K562 (cell line): ENCODE data around the gene PPP6R3. TPM values are rescaled to one million over a fixed set of nuclear protein-coding genes. Genes with fewer than 3 reads are reported as not detected.

ENCODE experiments used
- ATAC-seq: fragments of 200-7000 bp; cut with Tn5 transposase; 3 replicates; pipeline ENCODE4 v1.9.1; 2020; ENCODE audit warnings: moderate library complexity
- BruUV-seq: library from RNA; stranded (reverse); fragments of 400-500 nt; replicated peaks from 2 replicates; lab custom pipeline; 2021; lab: Mats Ljungman, UMichigan
- CTCF ChIA-PET: fragments of 300-600 bp; formaldehyde crosslinking; extraction: SDS; loops from one replicate; lab custom pipeline; 2021; ENCODE audit warnings: low intra/inter-chr PET ratio; lab: Yijun Ruan, JAX
- POLR2A ChIA-PET: fragments of 300-600, 350-650 bp; sonication (Branson Sonifier 250); formaldehyde crosslinking; extraction: SDS; loops from one replicate; lab custom pipeline; 2021; ENCODE audit warnings: antibody characterized with exemption, inconsistent platforms; lab: Yijun Ruan, JAX
- DNase-seq, 4 experiments: peaks; one replicate each; pipeline versions ENCODE4 v3.0.0 to v3.0.0-alpha.2; 2011 to 2018; ENCODE audit warnings: low spot score in 3 of 4, mixed read lengths in 3 of 4; ENCODE audit errors: extremely low read depth in 1 of 4
- FAIRE-seq: peaks from 2 replicates; lab custom pipeline; 2011; peaks lifted over from hg19 to GRCh38; lab: Jason Lieb, UNC
- H2AFZ ChIP-seq: 2 replicates; pipeline ENCODE4 v1.6.0; 2011; ENCODE audit warnings: low read depth, low read length, control low read depth, inconsistent platforms
- H3K27ac ChIP-seq: fragments of 200-600 bp; 3 replicates; pipeline ENCODE4 v1.8.0; 2011; ENCODE audit warnings: low read depth, mild to moderate bottlenecking, control low read depth, inconsistent platforms, low read length, moderate library complexity, mixed read lengths; ENCODE audit errors: extremely low read depth
- H3K27me3 ChIP-seq, 2 experiments: fragments of 300-600 bp in 1 of 2; 2 replicates in 1 of 2; 3 replicates in 1 of 2; pipeline versions ENCODE4 v1.6.0 to v1.8.0; 2011; ENCODE audit warnings: inconsistent platforms in 2 of 2, low read length in 2 of 2, mild to moderate bottlenecking in 1 of 2, mixed read lengths in 1 of 2, moderate library complexity in 1 of 2; ENCODE audit not compliant: control insufficient read depth in 2 of 2, insufficient read depth in 2 of 2
- H3K36me3 ChIP-seq: fragments of 300-600 bp; 3 replicates; pipeline ENCODE4 v1.8.0; 2011; ENCODE audit warnings: mild to moderate bottlenecking, low read length, inconsistent platforms; ENCODE audit not compliant: control insufficient read depth, insufficient read depth
- H3K4me1 ChIP-seq, 2 experiments: fragments of 200-600 bp in 1 of 2; replicated peaks in 1 of 2; 2 replicates in 1 of 2; 3 replicates in 1 of 2; pipeline versions ENCODE4 v1.5.1 to v1.8.0; 2011; ENCODE audit warnings: inconsistent platforms in 2 of 2, low read length in 2 of 2, mild to moderate bottlenecking in 1 of 2, mixed read lengths in 1 of 2, moderate library complexity in 1 of 2; ENCODE audit not compliant: control insufficient read depth in 2 of 2, insufficient read depth in 2 of 2
- H3K4me2 ChIP-seq: 2 replicates; pipeline ENCODE4 v1.6.1; 2011; ENCODE audit warnings: low read length, control low read depth, inconsistent platforms, mixed read lengths; ENCODE audit not compliant: insufficient read depth
- H3K4me3 ChIP-seq: fragments of 200-600 bp; sonication (generic), shearing (Covaris generic); 2 replicates; pipeline ENCODE4 v1.5.1; 2016; ENCODE audit warnings: control low read depth, inconsistent platforms
- H3K79me2 ChIP-seq: fragments of 200-600 bp; 3 replicates; pipeline ENCODE4 v1.8.0; 2011; ENCODE audit warnings: low read length, inconsistent platforms; ENCODE audit not compliant: control insufficient read depth, insufficient read depth
- H3K9ac ChIP-seq, 2 experiments: 2 replicates each; pipeline versions ENCODE4 v1.6.0 to v1.6.1; 2011; ENCODE audit warnings: low read depth in 2 of 2, low read length in 2 of 2, control low read depth in 1 of 2, inconsistent platforms in 1 of 2, mild to moderate bottlenecking in 1 of 2, mixed read lengths in 1 of 2; ENCODE audit not compliant: insufficient read depth in 1 of 2
- H3K9me1 ChIP-seq: one replicate; pipeline ENCODE4 v1.6.0; 2011; ENCODE audit warnings: inconsistent platforms, mild to moderate bottlenecking, low read length, moderate library complexity; ENCODE audit not compliant: control insufficient read depth, insufficient read depth
- H3K9me3 ChIP-seq: replicated peaks from 2 replicates; pipeline ENCODE4 v1.5.1; 2011; ENCODE audit warnings: low read depth, low read length, inconsistent platforms; ENCODE audit not compliant: control insufficient read depth, insufficient read depth
- H4K20me1 ChIP-seq: replicated peaks from 2 replicates; pipeline ENCODE4 v1.6.1; 2011; ENCODE audit warnings: low read length, inconsistent platforms, mixed read lengths; ENCODE audit not compliant: control insufficient read depth, insufficient read depth
- ARID1B ChIP-seq: fragments of 450-650 bp; IDR thresholded peaks from 2 replicates; pipeline ENCODE4 v1.6.1; 2016; ENCODE audit warnings: antibody characterized with exemption, mild to moderate bottlenecking, inconsistent platforms
- CBFA2T3 ChIP-seq: fragments of 450-650 bp; IDR thresholded peaks from 2 replicates; pipeline ENCODE4 v1.6.1; 2017
- CBX8 ChIP-seq: fragments of 200-600 bp; sonication (generic); IDR thresholded peaks from 2 replicates; pipeline ENCODE4 v1.6.1; 2012; ENCODE audit warnings: borderline replicate concordance, mixed run types, low read depth, mild to moderate bottlenecking, moderate library complexity, mixed read lengths, low read length, control low read depth, inconsistent platforms; ENCODE audit not compliant: poor library complexity, severe bottlenecking; ENCODE audit errors: extremely low read depth
- TAL1 ChIP-seq: fragments of 450-650 bp; IDR thresholded peaks from 2 replicates; pipeline ENCODE4 v1.6.1; 2016; ENCODE audit warnings: mild to moderate bottlenecking
- TCF3 ChIP-seq: sonication (generic); formaldehyde crosslinking; IDR thresholded peaks from 2 replicates; pipeline ENCODE4 v1.4.0; 2020; ENCODE audit warnings: mild to moderate bottlenecking, missing genetic modification reagents
- WGBS: fragments of 100-300 bp; shearing (Covaris generic); methylation state at CpG from one replicate; pipeline ENCODE4 v1.1.6; 2016; ENCODE audit warnings: low coverage, mixed read lengths; ENCODE audit not compliant: insufficient coverage; ENCODE audit errors: missing lambda C conversion rate; 5-methylcytosine and 5-hydroxymethylcytosine counted together
- in situ Hi-C: fragments of 300-500 bp; cut with MboI; formaldehyde crosslinking; loops from 4 replicates; pipeline ENCODE4 v1.15.0; 2018; ENCODE audit warnings: inconsistent platforms, mixed read lengths
- intact Hi-C: fragments of 100-400 bp; cut with micrococcal nuclease; formaldehyde crosslinking; loops from 2 replicates; pipeline ENCODE4 v1.14.2; 2022
- polyA plus RNA-seq, 8 experiments: library from polyadenylated mRNA; depleted of rRNA in 4 of 8; stranded (reverse) in 5 of 8; unstranded in 3 of 8; fragments of >200 nt; fragmentation: Nextera tagmentation in 2 of 8; fragmentation: Illumina TruSeq in 1 of 8; extraction: Ambion mirVana in 2 of 8; extraction: Trizol in 1 of 8; gene quantifications; 2 replicates each; pipeline versions ENCODE4 v1.2.1 to v1.2.3, GENCODE V29; 2011 to 2014; ENCODE audit warnings: inconsistent platforms in 1 of 8, missing spikeins in 1 of 8
- total RNA-seq, 7 experiments: library from RNA; depleted of rRNA in 6 of 7; stranded (reverse); fragments of >200 nt in 6 of 7; fragmentation: Illumina TruSeq in 2 of 7; extraction: Trizol in 2 of 7; gene quantifications; 2 replicates each; pipeline versions ENCODE4 v1.2.1 to v1.2.3, GENCODE V29; 2011 to 2021; ENCODE audit warnings: low replicate concordance in 1 of 7

The PPP6R3 gene
- total and polyA plus RNA-seq, 9 of the 15 experiments (the other 6 are each of a cell fraction or from before 2014, with no cell fraction given): 20.3 to 117 (median 80.6) TPM

GRCh38 chr11:68498903-68499883, 38.6 kb downstream of the PPP6R3 start:
- 35% methylated on average over 10 of the region's 11 CpGs for WGBS
- Histone ChIP-seq H3K4me3 (no peak overlapping the region), H4K20me1 (peaks cover 42% of the 10 kb centered on the region), H3K9ac (peak overlapping the region; percentile 8 to 79), H2AFZ (no peak overlapping the region), H3K36me3 (no peaks in the 10 kb centered on the region; the same call in 1 of the 3 replicates), H3K79me2 (peaks cover 96% of the 10 kb centered on the region), H3K27ac (peak overlapping the region; percentile 29; the same call in 2 of the 3 replicates), H3K4me1 (peaks cover 22 to 44% of the 10 kb centered on the region in 2 experiments), H3K4me2 (peak overlapping the region; percentile 41; the same call in 1 of the 2 replicates), H3K27me3 (no peaks in the 10 kb centered on the region), H3K9me1 (no peaks in the 10 kb centered on the region), H3K9me3 (no peaks in the 10 kb centered on the region)
- no TSS peak for BruUV-seq
- DNase-seq (peak in 2 of 4 experiments; percentile 31 to 45), ATAC-seq (peak; percentile 47), FAIRE-seq (no peak)
- intact Hi-C loops: no loop called here
- CTCF ChIA-PET: interaction anchor here (0.6 kb wide), 1 partner anchor 42 kb away, joined by 4 read pairs; no protein-coding TSS in a partner anchor
- TF ChIP-seq ARID1B: 0 out of 2 replicates have a peak, but pooled peaks have one; percentile 29
- peak; percentile 18; the same call in 1 of the 2 replicates for TF ChIP-seq TCF3 (CRISPR knock-in tag)
- no peak for TF ChIP-seq CBX8
- TF ChIP-seq CBFA2T3: peak; percentile 34
- TF ChIP-seq TAL1: 0 out of 2 replicates have a peak, but pooled peaks have one; percentile 14
- in situ Hi-C loops: no loop called here
- POLR2A ChIA-PET: interaction anchor here (0.5 to 1.3 kb wide), 7 partner anchors 10 to 798 kb away, joined by 3 to 5 read pairs (median 3); no protein-coding TSS in a partner anchor
